ENCODE measurements around the gene NRG3. TPM values are rescaled to one million over a fixed set of nuclear protein-coding genes. Genes with fewer than 3 reads are reported as not detected.

NRG3 gene
- total and polyA plus RNA-seq, 2 donors (not counting 1 experiment from before 2014, with no cell fraction given): not detected

DNA sequence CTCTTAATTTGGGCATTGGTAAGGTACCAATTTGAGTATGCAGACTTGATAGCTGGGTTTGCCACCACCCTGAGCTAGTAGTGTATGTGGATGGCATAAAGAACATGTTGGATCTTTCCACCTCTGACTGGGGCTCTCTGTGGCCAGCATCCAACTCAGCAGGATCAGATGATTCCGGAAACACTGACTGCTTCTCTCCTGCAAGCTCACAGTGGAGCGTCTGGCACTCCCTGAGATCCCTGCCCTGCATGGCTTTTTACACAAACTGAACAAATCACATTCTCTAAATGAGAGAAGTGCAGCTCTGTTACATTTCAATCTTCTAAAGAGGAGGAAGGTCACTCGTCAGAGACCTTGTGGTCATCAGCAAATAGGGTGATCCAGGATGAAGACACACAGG, 1057.5 kb downstream of the NRG3 start:
- TF ChIP-seq, protein P1, sequence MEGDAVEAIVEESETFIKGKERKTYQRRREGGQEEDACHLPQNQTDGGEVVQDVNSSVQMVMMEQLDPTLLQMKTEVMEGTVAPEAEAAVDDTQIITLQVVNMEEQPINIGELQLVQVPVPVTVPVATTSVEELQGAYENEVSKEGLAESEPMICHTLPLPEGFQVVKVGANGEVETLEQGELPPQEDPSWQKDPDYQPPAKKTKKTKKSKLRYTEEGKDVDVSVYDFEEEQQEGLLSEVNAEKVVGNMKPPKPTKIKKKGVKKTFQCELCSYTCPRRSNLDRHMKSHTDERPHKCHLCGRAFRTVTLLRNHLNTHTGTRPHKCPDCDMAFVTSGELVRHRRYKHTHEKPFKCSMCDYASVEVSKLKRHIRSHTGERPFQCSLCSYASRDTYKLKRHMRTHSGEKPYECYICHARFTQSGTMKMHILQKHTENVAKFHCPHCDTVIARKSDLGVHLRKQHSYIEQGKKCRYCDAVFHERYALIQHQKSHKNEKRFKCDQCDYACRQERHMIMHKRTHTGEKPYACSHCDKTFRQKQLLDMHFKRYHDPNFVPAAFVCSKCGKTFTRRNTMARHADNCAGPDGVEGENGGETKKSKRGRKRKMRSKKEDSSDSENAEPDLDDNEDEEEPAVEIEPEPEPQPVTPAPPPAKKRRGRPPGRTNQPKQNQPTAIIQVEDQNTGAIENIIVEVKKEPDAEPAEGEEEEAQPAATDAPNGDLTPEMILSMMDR (conservative IDR thresholded peaks at IDR 0.05 in 1 of 2, IDR thresholded peaks at IDR 0.05 in 1 of 2; ENCODE audit: low read depth in 1 of 2, low read length in 2 of 2): no peak
- TF ChIP-seq EZH2 (IDR thresholded peaks at IDR 0.05; ENCODE audit: low read length, missing control alignments): no peak
- Histone ChIP-seq H3K79me2 (ENCODE audit: control insufficient read depth, insufficient read depth, low read length) (no peaks in the 10 kb centered on the region), H3K27me3 (ENCODE audit: control insufficient read depth, insufficient read depth, low read length) (no peaks in the 10 kb centered on the region), H3K9me3 (ENCODE audit: control insufficient read depth, insufficient read depth, low read depth, low read length) (no peaks in the 10 kb centered on the region), H2AFZ (ENCODE audit: low read length) (no peak overlapping the region), H4K20me1 (ENCODE audit: control insufficient read depth, extremely low read depth, insufficient read depth, low read length) (no peaks in the 10 kb centered on the region), H3K4me1 (ENCODE audit: control insufficient read depth, extremely low read depth, insufficient read depth, low read length) (no peaks in the 10 kb centered on the region), H3K4me2 (ENCODE audit: extremely low read depth, insufficient read depth, low read length) (no peak overlapping the region), H3K36me3 (ENCODE audit: control insufficient read depth, insufficient read depth, low read length) (no peaks in the 10 kb centered on the region), H3K4me3 (replicated peaks in 1 of 4; ENCODE audit: control extremely low read depth in 1 of 4, insufficient read depth in 1 of 4, low read depth in 3 of 4, low read length in 4 of 4) (no peak overlapping the region), H3K9ac (ENCODE audit: insufficient read depth, low read length) (no peak overlapping the region), H3K27ac (ENCODE audit: insufficient read depth, low read length) (no peak overlapping the region)
- no peak for DNase-seq (ENCODE audit: low read depth in 2 of 2)

- H3K27ac ChIP-seq (ENCODE audit: insufficient read depth, low read length): no peak overlapping the region
- H2AFZ ChIP-seq (ENCODE audit: low read length): no peak overlapping the region
- H4K20me1 ChIP-seq (ENCODE audit: control insufficient read depth, extremely low read depth, insufficient read depth, low read length): no peaks in the 10 kb centered on the region
- H3K4me3 ChIP-seq (replicated peaks in 1 of 4; ENCODE audit: control extremely low read depth in 1 of 4, insufficient read depth in 1 of 4, low read depth in 3 of 4, low read length in 4 of 4): no peak overlapping the region
- TF ChIP-seq, protein P1 (conservative IDR thresholded peaks at IDR 0.05 in 1 of 2, IDR thresholded peaks at IDR 0.05 in 1 of 2; ENCODE audit: low read depth in 1 of 2, low read length in 2 of 2): no peak
- TF ChIP-seq EZH2 (IDR thresholded peaks at IDR 0.05; ENCODE audit: low read length, missing control alignments): no peak
- no peaks in the 10 kb centered on the region for H3K27me3 ChIP-seq (ENCODE audit: control insufficient read depth, insufficient read depth, low read length)
- H3K9me3 ChIP-seq (ENCODE audit: control insufficient read depth, insufficient read depth, low read depth, low read length): no peaks in the 10 kb centered on the region
- no peak overlapping the region for H3K4me2 ChIP-seq (ENCODE audit: extremely low read depth, insufficient read depth, low read length)
- no peaks in the 10 kb centered on the region for H3K4me1 ChIP-seq (ENCODE audit: control insufficient read depth, extremely low read depth, insufficient read depth, low read length)
- DNase-seq (ENCODE audit: low read depth in 2 of 2): no peak
- no peak overlapping the region for H3K9ac ChIP-seq (ENCODE audit: insufficient read depth, low read length)
- no peaks in the 10 kb centered on the region for H3K36me3 ChIP-seq (ENCODE audit: control insufficient read depth, insufficient read depth, low read length)
- H3K79me2 ChIP-seq (ENCODE audit: control insufficient read depth, insufficient read depth, low read length): no peaks in the 10 kb centered on the region
Measured at GRCh38 chr10:82934429-82934828, 1059.4 kb downstream of the NRG3 start.

- Histone ChIP-seq H3K27ac (ENCODE audit: insufficient read depth, low read length) (no peak overlapping the region), H3K4me3 (replicated peaks in 1 of 4; ENCODE audit: control extremely low read depth in 1 of 4, insufficient read depth in 1 of 4, low read depth in 3 of 4, low read length in 4 of 4) (no peak overlapping the region), H3K79me2 (ENCODE audit: control insufficient read depth, insufficient read depth, low read length) (no peaks in the 10 kb centered on the region), H3K4me2 (ENCODE audit: extremely low read depth, insufficient read depth, low read length) (no peak overlapping the region), H4K20me1 (ENCODE audit: control insufficient read depth, extremely low read depth, insufficient read depth, low read length) (no peaks in the 10 kb centered on the region), H2AFZ (ENCODE audit: low read length) (no peak overlapping the region), H3K36me3 (ENCODE audit: control insufficient read depth, insufficient read depth, low read length) (no peaks in the 10 kb centered on the region), H3K27me3 (ENCODE audit: control insufficient read depth, insufficient read depth, low read length) (no peaks in the 10 kb centered on the region), H3K9ac (ENCODE audit: insufficient read depth, low read length) (no peak overlapping the region), H3K9me3 (ENCODE audit: control insufficient read depth, insufficient read depth, low read depth, low read length) (no peaks in the 10 kb centered on the region), H3K4me1 (ENCODE audit: control insufficient read depth, extremely low read depth, insufficient read depth, low read length) (no peaks in the 10 kb centered on the region)
- DNase-seq (ENCODE audit: low read depth in 2 of 2): no peak
- TF ChIP-seq, protein P1 (conservative IDR thresholded peaks at IDR 0.05 in 1 of 2, IDR thresholded peaks at IDR 0.05 in 1 of 2; ENCODE audit: low read depth in 1 of 2, low read length in 2 of 2): no peak
- TF ChIP-seq EZH2 (IDR thresholded peaks at IDR 0.05; ENCODE audit: low read length, missing control alignments): no peak
Measured at GRCh38 chr10:82934947-82935346, 1060.0 kb downstream of the NRG3 start.

All from fibroblast of lung (primary cell).